ENCODE data around the gene GNG2.

GNG2 gene

GRCh38 chr14:51860164-51860824 lies at the start of gene GNG2:
GNG2 (plus strand) TSS chr14:51860612; CDS start chr14:51950679, 90,067 bp downstream.
- DNase-seq = peak; percentile 60 to 96 (median 80)
- intact Hi-C loops (cut with DNase I) = no loop called here

- DNase-seq = no peak
- intact Hi-C loops (cut with DNase I) = no loop called here
These were observed 48.7 kb upstream of the GNG2 start for GRCh38 chr14:51811706-51812105.

GRCh38 chr14:51816031-51816430 lies 44.4 kb upstream of the GNG2 start:
- intact Hi-C loops (cut with DNase I) = no loop called here

GRCh38 chr14:51817326-51817725 lies 43.1 kb upstream of the GNG2 start:
- DNase-seq = no peak
- intact Hi-C loops (cut with DNase I) = no loop called here

More at GRCh38 chr14:51816031-51816430, 44.4 kb upstream of the GNG2 start:
- no peak for DNase-seq

GRCh38 chr14:51818748-51819380 lies 41.5 kb upstream of the GNG2 start:
- no peak for DNase-seq
- intact Hi-C loops (cut with DNase I) = no loop called here

- no peak for DNase-seq
- intact Hi-C loops (cut with DNase I) = no loop called here
These were observed 38.6 kb upstream of the GNG2 start for GRCh38 chr14:51821822-51822221.

- intact Hi-C loops (cut with DNase I) = no loop called here
- no peak for DNase-seq
These were observed 37.9 kb upstream of the GNG2 start for GRCh38 chr14:51822499-51822898.

GRCh38 chr14:51823706-51824105 lies 36.7 kb upstream of the GNG2 start:
- intact Hi-C loops (cut with DNase I) = no loop called here
- DNase-seq = no peak

GRCh38 chr14:51824191-51824590 lies 36.2 kb upstream of the GNG2 start:
- intact Hi-C loops (cut with DNase I) = no loop called here
- no peak for DNase-seq

- DNase-seq = no peak
- intact Hi-C loops (cut with DNase I) = no loop called here
These were observed 34.5 kb upstream of the GNG2 start for GRCh38 chr14:51825926-51826325.

- peak in 2 of 10 donors; percentile 20 to 84 for DNase-seq
- intact Hi-C loops (cut with DNase I) = no loop called here
These were observed 32.2 kb upstream of the GNG2 start for GRCh38 chr14:51828017-51828797.

- DNase-seq = no peak
- intact Hi-C loops (cut with DNase I) = no loop called here
These were observed 26.2 kb upstream of the GNG2 start for GRCh38 chr14:51834240-51834639.

- intact Hi-C loops (cut with DNase I) = no loop called here
- DNase-seq = no peak
These were observed 24.0 kb upstream of the GNG2 start for GRCh38 chr14:51836417-51836816.

GRCh38 chr14:51844081-51844881 lies 16.1 kb upstream of the GNG2 start:
- intact Hi-C loops (cut with DNase I) = no loop called here
- no peak for DNase-seq

- intact Hi-C loops (cut with DNase I) = no loop called here
- no peak for DNase-seq
These were observed 14.6 kb upstream of the GNG2 start for GRCh38 chr14:51845811-51846210.

GRCh38 chr14:51846631-51847488 lies 13.6 kb upstream of the GNG2 start:
- peak in 5 of 10 donors; percentile 34 to 77 (median 53) for DNase-seq
- intact Hi-C loops (cut with DNase I) = no loop called here

- intact Hi-C loops (cut with DNase I) = no loop called here
- DNase-seq = no peak
These were observed 13.0 kb upstream of the GNG2 start for GRCh38 chr14:51847489-51847796.

- no peak for DNase-seq
- intact Hi-C loops (cut with DNase I) = no loop called here
These were observed 12.3 kb upstream of the GNG2 start for GRCh38 chr14:51848120-51848519.

GRCh38 chr14:51849097-51849496 lies 11.3 kb upstream of the GNG2 start:
- intact Hi-C loops (cut with DNase I) = no loop called here
- no peak for DNase-seq

GRCh38 chr14:51850651-51851050 lies 9.8 kb upstream of the GNG2 start:
- intact Hi-C loops (cut with DNase I) = no loop called here
- no peak for DNase-seq

Data from posterior cingulate gyrus (tissue), 11 donors.